Chondrocyte (in vitro differentiated cells): ENCODE results near the gene SCT. TPM values are rescaled to one million over a fixed set of nuclear protein-coding genes. Genes with fewer than 3 reads are reported as not detected.

Source experiments
- DNase-seq: peaks from one replicate; pipeline ENCODE4 v3.0.0; 2021; ENCODE audit warnings: mixed read lengths, low spot score
- H3K27ac Mint-ChIP-seq: one replicate; pipeline ENCODE4 v1.8.0; 2021; ENCODE audit warnings: mild to moderate bottlenecking, moderate library complexity, mixed read lengths; ENCODE audit not compliant: unreplicated experiment
- H3K27me3 Mint-ChIP-seq: 2 replicates; pipeline ENCODE4 v1.8.0; 2021; ENCODE audit warnings: low read depth, mixed read lengths
- H3K36me3 Mint-ChIP-seq: 2 replicates; pipeline ENCODE4 v1.8.0; 2021; ENCODE audit warnings: low read depth, mixed read lengths
- H3K4me1 Mint-ChIP-seq: 2 replicates; pipeline ENCODE4 v1.8.0; 2021; ENCODE audit warnings: low read depth, mild to moderate bottlenecking, mixed read lengths
- H3K4me3 Mint-ChIP-seq: one replicate; pipeline ENCODE4 v1.8.0; 2021; ENCODE audit warnings: mild to moderate bottlenecking, moderate library complexity, mixed read lengths; ENCODE audit not compliant: unreplicated experiment
- H3K9me3 Mint-ChIP-seq: 2 replicates; pipeline ENCODE4 v1.8.0; 2021; ENCODE audit warnings: low read depth, mixed read lengths
- CTCF ChIP-seq: fragments of 200-600 bp; sonication (generic); IDR thresholded peaks from 2 replicates; pipeline ENCODE4 v1.5.0; 2021; ENCODE audit warnings: antibody characterized with exemption, mild to moderate bottlenecking, moderate library complexity
- total RNA-seq: library from RNA; stranded (reverse); gene quantifications from 3 replicates; pipeline ENCODE4 v1.2.1, GENCODE V29; 2021

Gene SCT
- total RNA-seq, 1 donor from 2014 or later = 0.72 TPM

- no peaks in the 10 kb centered on the region for H3K9me3 Mint-ChIP-seq
- no peak for TF ChIP-seq CTCF
- DNase-seq = no peak
- H3K4me1 Mint-ChIP-seq = peaks cover 21% of the 10 kb centered on the region
- H3K27ac Mint-ChIP-seq = peak overlapping the region; percentile 22
- no peaks in the 10 kb centered on the region for H3K27me3 Mint-ChIP-seq
- peaks cover 35% of the 10 kb centered on the region for H3K36me3 Mint-ChIP-seq
- no peak overlapping the region for H3K4me3 Mint-ChIP-seq
Measured at GRCh38 chr11:590997-591396, 36.0 kb downstream of the SCT start.

- H3K9me3 Mint-ChIP-seq = no peaks in the 10 kb centered on the region
- no peak overlapping the region for H3K4me3 Mint-ChIP-seq
- H3K36me3 Mint-ChIP-seq = peaks cover 34% of the 10 kb centered on the region
- H3K27me3 Mint-ChIP-seq = no peaks in the 10 kb centered on the region
- no peak overlapping the region for H3K27ac Mint-ChIP-seq
- no peak for TF ChIP-seq CTCF
- peaks cover 21% of the 10 kb centered on the region for H3K4me1 Mint-ChIP-seq
- DNase-seq = no peak
Measured at GRCh38 chr11:589798-590197, 37.2 kb downstream of the SCT start.

- peak overlapping the region; percentile 96 for H3K27ac Mint-ChIP-seq
- peaks cover 21% of the 10 kb centered on the region for H3K4me1 Mint-ChIP-seq
- no peaks in the 10 kb centered on the region for H3K27me3 Mint-ChIP-seq
- H3K9me3 Mint-ChIP-seq = no peaks in the 10 kb centered on the region
- H3K36me3 Mint-ChIP-seq = peaks cover 26% of the 10 kb centered on the region
- DNase-seq = no peak
- no peak for TF ChIP-seq CTCF
- peak overlapping the region; percentile 42 for H3K4me3 Mint-ChIP-seq
Measured at GRCh38 chr11:587978-588380, 39.0 kb downstream of the SCT start.

GRCh38 chr11:587546-587945, 39.4 kb downstream of the SCT start:
- DNase-seq = no peak
- Mint-ChIP-seq H3K27me3 (no peaks in the 10 kb centered on the region), H3K27ac (peak overlapping the region; percentile 96), H3K4me3 (no peak overlapping the region), H3K9me3 (no peaks in the 10 kb centered on the region), H3K4me1 (peaks cover 21% of the 10 kb centered on the region), H3K36me3 (peaks cover 26% of the 10 kb centered on the region)
- no peak for TF ChIP-seq CTCF

- H3K27ac Mint-ChIP-seq = peak overlapping the region; percentile 96
- peaks cover 22% of the 10 kb centered on the region for H3K36me3 Mint-ChIP-seq
- H3K27me3 Mint-ChIP-seq = no peaks in the 10 kb centered on the region
- H3K4me1 Mint-ChIP-seq = peaks cover 21% of the 10 kb centered on the region
- no peak for DNase-seq
- H3K9me3 Mint-ChIP-seq = no peaks in the 10 kb centered on the region
- H3K4me3 Mint-ChIP-seq = no peak overlapping the region
- no peak for TF ChIP-seq CTCF
Measured at GRCh38 chr11:586376-587316, 40.3 kb downstream of the SCT start.
